ENCODE data around the gene PDZD2. TPM values are rescaled to one million over a fixed set of nuclear protein-coding genes. Genes with fewer than 3 reads are reported as not detected.

The PDZD2 gene
- total RNA-seq, 4 donors from 2014 or later = 2.8 to 5.3 (median 4.0) TPM

- no peaks in the 10 kb centered on the region for H3K9me3 ChIP-seq
- no peak overlapping the region for H3K27ac ChIP-seq
- H3K36me3 ChIP-seq = no peaks in the 10 kb centered on the region
- no peak for DNase-seq
- TF ChIP-seq POLR2A (IDR thresholded peaks at IDR 0.05) = no peak
- no peak for TF ChIP-seq CTCF (IDR thresholded peaks at IDR 0.05 in 4 of 5, conservative IDR thresholded peaks at IDR 0.05 in 1 of 5)
- no peak overlapping the region for H3K4me3 ChIP-seq
- in situ Hi-C loops (cut with MboI; ENCODE audit: low sequenced_read_pairs in 4 of 4) = no loop called here
- H3K27me3 ChIP-seq = no peaks in the 10 kb centered on the region
- ATAC-seq = no peak
- intact Hi-C loops (cut with DNase I; ENCODE audit: low total_unique reads) = no loop called here
- H3K4me1 ChIP-seq = no peaks in the 10 kb centered on the region
Measured at GRCh38 chr5:31781772-31782171, 142.8 kb downstream of the PDZD2 start.

GRCh38 chr5:31783086-31783645 lies 144.2 kb downstream of the PDZD2 start:
- TF ChIP-seq POLR2A (IDR thresholded peaks at IDR 0.05) (no peak), CTCF (IDR thresholded peaks at IDR 0.05 in 4 of 5, conservative IDR thresholded peaks at IDR 0.05 in 1 of 5) (no peak)
- in situ Hi-C loops (cut with MboI; ENCODE audit: low sequenced_read_pairs in 4 of 4) (no loop called here), intact Hi-C loops (cut with DNase I; ENCODE audit: low total_unique reads) (no loop called here)
- Histone ChIP-seq H3K4me3 (no peak overlapping the region), H3K27me3 (no peaks in the 10 kb centered on the region), H3K36me3 (no peaks in the 10 kb centered on the region), H3K27ac (peak overlapping the region in 2 of 4 donors; percentile 1 to 21), H3K4me1 (no peaks in the 10 kb centered on the region), H3K9me3 (no peaks in the 10 kb centered on the region)
- no peak for ATAC-seq
- DNase-seq = no peak

- no peaks in the 10 kb centered on the region for H3K9me3 ChIP-seq
- no peaks in the 10 kb centered on the region for H3K4me1 ChIP-seq
- ATAC-seq (no peak), DNase-seq (no peak)
- TF ChIP-seq CTCF (IDR thresholded peaks at IDR 0.05 in 4 of 5, conservative IDR thresholded peaks at IDR 0.05 in 1 of 5) (no peak), POLR2A (IDR thresholded peaks at IDR 0.05) (no peak)
- no peak overlapping the region for H3K4me3 ChIP-seq
- peak overlapping the region in 2 of 4 donors; percentile 1 to 21 for H3K27ac ChIP-seq
- H3K27me3 ChIP-seq = no peaks in the 10 kb centered on the region
- in situ Hi-C loops (cut with MboI; ENCODE audit: low sequenced_read_pairs in 4 of 4) = no loop called here
- intact Hi-C loops (cut with DNase I; ENCODE audit: low total_unique reads) = no loop called here
- no peaks in the 10 kb centered on the region for H3K36me3 ChIP-seq
Measured at GRCh38 chr5:31783731-31784130, 144.8 kb downstream of the PDZD2 start.

GRCh38 chr5:31786090-31786631 lies 147.2 kb downstream of the PDZD2 start:
- ATAC-seq (peak; percentile 18 to 57), DNase-seq (no peak)
- no peaks in the 10 kb centered on the region for H3K4me1 ChIP-seq
- no peaks in the 10 kb centered on the region for H3K36me3 ChIP-seq
- no peak overlapping the region for H3K4me3 ChIP-seq
- H3K27me3 ChIP-seq = no peaks in the 10 kb centered on the region
- no peaks in the 10 kb centered on the region for H3K9me3 ChIP-seq
- TF ChIP-seq POLR2A (IDR thresholded peaks at IDR 0.05) (no peak), CTCF (IDR thresholded peaks at IDR 0.05 in 4 of 5, conservative IDR thresholded peaks at IDR 0.05 in 1 of 5) (no peak)
- in situ Hi-C loops (cut with MboI; ENCODE audit: low sequenced_read_pairs in 4 of 4) (no loop called here), intact Hi-C loops (cut with DNase I; ENCODE audit: low total_unique reads) (no loop called here)
- peak overlapping the region in 1 of 4 donors; percentile 15 for H3K27ac ChIP-seq

- Histone ChIP-seq H3K27me3 (no peaks in the 10 kb centered on the region), H3K9me3 (no peaks in the 10 kb centered on the region), H3K36me3 (no peaks in the 10 kb centered on the region), H3K4me1 (no peaks in the 10 kb centered on the region), H3K4me3 (no peak overlapping the region), H3K27ac (no peak overlapping the region)
- intact Hi-C loops (cut with DNase I; ENCODE audit: low total_unique reads) = no loop called here
- no peak for DNase-seq
- ATAC-seq = no peak
- TF ChIP-seq CTCF (IDR thresholded peaks at IDR 0.05 in 4 of 5, conservative IDR thresholded peaks at IDR 0.05 in 1 of 5) = no peak
- TF ChIP-seq POLR2A (IDR thresholded peaks at IDR 0.05) = no peak
- in situ Hi-C loops (cut with MboI; ENCODE audit: low sequenced_read_pairs in 4 of 4) = no loop called here
Measured at GRCh38 chr5:31794009-31794408, 155.1 kb downstream of the PDZD2 start.

Data from gastrocnemius medialis (tissue), 4 donors.